C1 segment of cervical spinal cord (tissue), 14 donors: ENCODE measurements around the gene OLFML3.

ENCODE experiments used
- DNase-seq, 14 donors: peaks; one replicate each; lab custom pipeline; 2025; lab: John Stamatoyannopoulos, UW

The OLFML3 gene

DNA sequence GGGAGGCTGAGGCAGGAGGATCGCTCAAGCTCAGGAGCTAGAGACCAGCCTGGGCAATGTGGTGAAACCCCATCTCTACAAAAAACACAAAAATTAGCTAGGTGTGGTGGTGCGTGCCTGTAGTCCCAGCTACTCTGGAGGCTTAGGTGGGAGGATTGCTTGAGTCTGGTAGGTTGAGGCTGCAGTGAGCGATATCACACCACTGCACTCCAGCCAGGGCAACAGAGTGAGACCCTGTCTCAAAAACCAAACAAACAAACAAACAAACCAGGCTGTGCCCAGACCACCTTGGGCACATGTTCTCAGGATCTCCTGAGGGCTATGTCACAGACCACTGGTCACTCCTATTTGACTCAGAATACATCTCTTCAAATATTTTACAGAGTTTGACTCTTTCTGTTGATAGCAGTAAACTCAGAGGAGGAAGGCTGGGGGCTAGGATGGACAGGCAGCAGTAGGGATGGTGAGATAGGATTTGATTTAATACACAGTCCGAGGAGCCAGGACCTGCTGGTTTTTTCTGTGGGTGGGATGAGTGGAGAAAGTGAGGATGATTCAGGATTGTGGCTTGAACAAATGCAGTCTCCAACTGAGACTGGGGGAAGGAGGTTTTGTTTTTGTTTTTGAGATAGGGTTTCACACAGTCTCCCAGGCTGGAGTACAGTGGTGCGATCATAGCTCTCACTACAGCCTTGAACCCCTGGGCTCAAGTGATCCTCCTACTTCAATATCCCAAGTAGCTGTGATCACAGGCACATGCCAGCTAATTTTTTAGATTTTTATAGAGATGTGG lies 46.5 kb downstream of the OLFML3 start:
- DNase-seq: no peak

DNA sequence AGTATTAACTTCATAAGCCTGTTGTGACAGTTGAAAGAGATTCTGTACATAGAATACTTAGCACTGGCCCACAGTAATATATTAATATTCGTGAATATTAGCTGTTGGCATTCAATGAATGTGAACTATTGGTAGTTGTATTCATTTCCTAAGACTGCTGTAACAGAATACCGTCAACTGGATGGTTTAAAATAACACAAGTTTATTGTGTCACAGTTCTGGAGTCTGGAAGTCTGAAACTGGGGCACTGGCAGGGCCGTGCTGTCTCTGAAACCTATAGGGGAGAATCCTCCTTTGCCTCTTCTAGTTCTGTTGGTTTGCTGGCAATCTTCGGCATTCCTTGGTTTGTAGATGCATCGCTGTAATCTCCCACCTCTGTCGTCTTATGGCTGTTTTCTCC lies 47.5 kb downstream of the OLFML3 start:
- no peak for DNase-seq
